Subcutaneous adipose tissue (tissue), 4 donors: ENCODE results near the gene SF3A1. TPM values are rescaled to one million over a fixed set of nuclear protein-coding genes. Genes with fewer than 3 reads are reported as not detected.

ENCODE experiments used
- CTCF ChIP-seq: fragments of 450-650 bp; IDR thresholded peaks from one replicate; pipeline ENCODE4 v1.5.1; 2016; ENCODE audit warnings: low read depth, mild to moderate bottlenecking, control low read depth, antibody characterized with exemption, moderate library complexity
- total RNA-seq, 4 donors: library from RNA; depleted of rRNA; stranded (reverse); fragments of >200 nt; gene quantifications; one replicate each; pipeline ENCODE4 v1.1.0, GENCODE V29; 2016

The SF3A1 gene
- total RNA-seq, 4 donors from 2014 or later = 51.8 to 81.0 (median 67.4) TPM

GRCh38 chr22:30289141-30289979 is 67.3 kb downstream of the SF3A1 start, which contains the start of gene CASTOR1:
Gene CASTOR1 (minus strand): TSS chr22:30289505. CDS start chr22:30289497, 8 bp downstream.
- no peak for TF ChIP-seq CTCF

GRCh38 chr22:30288419-30289140 is 68.1 kb downstream of the SF3A1 start:
- no peak for TF ChIP-seq CTCF

GRCh38 chr22:30287648-30288418 is 68.9 kb downstream of the SF3A1 start:
- no peak for TF ChIP-seq CTCF

- TF ChIP-seq CTCF = no peak
Measured at GRCh38 chr22:30286813-30287647, 69.7 kb downstream of the SF3A1 start.

GRCh38 chr22:30286331-30286730 is 70.4 kb downstream of the SF3A1 start:
- no peak for TF ChIP-seq CTCF

- TF ChIP-seq CTCF = no peak
Measured at GRCh38 chr22:30285846-30286200, 70.9 kb downstream of the SF3A1 start.
